Astrocyte (in vitro differentiated cells and primary cell): ENCODE results near the gene NFAM1.

Experiments used
- EZH2 ChIP-seq: IDR thresholded peaks from 2 replicates; pipeline ENCODE4 v1.6.1; 2012; ENCODE audit warnings: mild to moderate bottlenecking, low read length, inconsistent platforms; ENCODE audit not compliant: insufficient read depth
- TF ChIP-seq, protein P1 (sequence below): IDR thresholded peaks from 2 replicates; pipeline ENCODE4 v1.5.1; 2011; ENCODE audit warnings: low read depth, mild to moderate bottlenecking, inconsistent platforms, low read length, moderate library complexity; ENCODE audit not compliant: insufficient read depth

- TF ChIP-seq, protein P1, sequence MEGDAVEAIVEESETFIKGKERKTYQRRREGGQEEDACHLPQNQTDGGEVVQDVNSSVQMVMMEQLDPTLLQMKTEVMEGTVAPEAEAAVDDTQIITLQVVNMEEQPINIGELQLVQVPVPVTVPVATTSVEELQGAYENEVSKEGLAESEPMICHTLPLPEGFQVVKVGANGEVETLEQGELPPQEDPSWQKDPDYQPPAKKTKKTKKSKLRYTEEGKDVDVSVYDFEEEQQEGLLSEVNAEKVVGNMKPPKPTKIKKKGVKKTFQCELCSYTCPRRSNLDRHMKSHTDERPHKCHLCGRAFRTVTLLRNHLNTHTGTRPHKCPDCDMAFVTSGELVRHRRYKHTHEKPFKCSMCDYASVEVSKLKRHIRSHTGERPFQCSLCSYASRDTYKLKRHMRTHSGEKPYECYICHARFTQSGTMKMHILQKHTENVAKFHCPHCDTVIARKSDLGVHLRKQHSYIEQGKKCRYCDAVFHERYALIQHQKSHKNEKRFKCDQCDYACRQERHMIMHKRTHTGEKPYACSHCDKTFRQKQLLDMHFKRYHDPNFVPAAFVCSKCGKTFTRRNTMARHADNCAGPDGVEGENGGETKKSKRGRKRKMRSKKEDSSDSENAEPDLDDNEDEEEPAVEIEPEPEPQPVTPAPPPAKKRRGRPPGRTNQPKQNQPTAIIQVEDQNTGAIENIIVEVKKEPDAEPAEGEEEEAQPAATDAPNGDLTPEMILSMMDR: no peak
- no peak for TF ChIP-seq EZH2
Measured at GRCh38 chr22:42365111-42365865, 66.9 kb downstream of the NFAM1 start.
